ENCODE measurements around the gene GDAP2.

Gene GDAP2

DNA sequence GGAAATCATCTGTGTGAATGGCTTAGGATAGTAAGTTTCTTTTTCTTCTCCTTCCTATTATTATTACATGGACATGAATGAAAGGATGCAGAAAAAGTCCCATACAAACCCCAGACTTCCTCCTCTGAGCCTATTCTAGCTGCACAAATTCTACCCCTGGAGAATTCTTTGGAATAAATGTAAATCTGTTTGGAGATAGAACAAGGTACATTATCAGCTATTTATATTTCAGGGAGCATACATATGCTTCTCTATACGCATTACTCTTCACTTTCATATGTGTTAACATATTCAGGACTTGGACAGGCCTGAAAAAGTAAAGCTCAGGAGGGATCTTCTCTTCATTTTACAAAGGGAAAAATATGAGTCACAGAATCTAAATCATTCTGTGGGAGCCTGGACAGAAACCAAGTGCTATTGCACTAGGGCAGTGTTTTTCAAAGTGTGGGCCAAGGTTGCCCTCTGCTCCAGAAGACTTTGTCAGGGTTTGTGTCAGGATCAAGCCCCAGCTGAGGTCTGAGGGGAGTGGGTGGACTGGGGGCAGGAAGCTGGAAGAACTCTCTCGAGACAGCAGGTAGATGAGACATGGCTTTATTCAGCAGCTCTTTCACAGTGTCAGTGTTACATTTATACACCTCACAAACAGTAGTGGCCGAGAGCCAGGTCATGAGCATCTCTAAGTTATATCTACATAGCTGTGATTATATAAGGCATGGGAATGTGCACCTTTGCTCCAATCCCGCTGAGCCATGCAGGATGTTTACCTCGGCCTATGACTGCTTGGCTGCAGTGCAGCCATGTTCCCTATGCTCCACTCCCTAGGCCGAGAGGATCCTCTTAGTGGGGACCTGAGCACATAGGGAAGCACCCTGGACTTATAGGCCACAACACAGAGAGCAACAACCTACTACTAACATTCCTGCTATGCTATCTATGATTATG, 114.3 kb downstream of the GDAP2 start:
- DNase-seq (ENCODE audit: low read depth in 1 of 2, low spot score in 1 of 2), result no peak
